Lower lobe of right lung (tissue), 2 donors: ENCODE data around the gene CABLES1. TPM values are rescaled to one million over a fixed set of nuclear protein-coding genes. Genes with fewer than 3 reads are reported as not detected.
A peak's percentile ranks its signal among the peaks of the same experiment; 100 is the strongest.

Source experiments
- ATAC-seq, 2 donors: fragments of 200-7000 bp; cut with Tn5 transposase; one replicate each; pipeline ENCODE4 v1.9.1; 2020 to 2022; ENCODE audit warnings: mild to moderate bottlenecking in 2 of 2, moderate library complexity in 2 of 2
- DNase-seq: peaks from one replicate; pipeline ENCODE4 v3.0.0-alpha.2; 2020
- H3K27ac ChIP-seq: fragments of 200-600 bp; one replicate; pipeline ENCODE4 v1.8.0; 2022
- H3K27me3 ChIP-seq: fragments of 200-600 bp; one replicate; pipeline ENCODE4 v1.8.0; 2022; ENCODE audit warnings: low read depth
- H3K36me3 ChIP-seq: fragments of 200-600 bp; one replicate; pipeline ENCODE4 v1.8.0; 2022; ENCODE audit warnings: mild to moderate bottlenecking
- H3K4me1 ChIP-seq: fragments of 200-600 bp; one replicate; pipeline ENCODE4 v1.8.0; 2022
- H3K4me3 ChIP-seq: fragments of 200-600 bp; one replicate; pipeline ENCODE4 v1.8.0; 2022; ENCODE audit warnings: mild to moderate bottlenecking
- H3K9me3 ChIP-seq: fragments of 200-600 bp; one replicate; pipeline ENCODE4 v1.8.0; 2022
- intact Hi-C: fragments of 100-400 bp; cut with DNase I; formaldehyde crosslinking; loops from one replicate; pipeline ENCODE4 v1.11.0; 2022
- total RNA-seq: library from RNA; stranded (reverse); fragmentation: NEBNext Ultra II Directional; extraction: Animal tissue kit (Norgen Biotek cat#: 25700); gene quantifications from one replicate; pipeline ENCODE4 v1.2.1, GENCODE V29; 2021
- TF ChIP-seq, protein P1 (sequence below): fragments of 200-600 bp; IDR thresholded peaks from one replicate; pipeline ENCODE4 v1.8.0; 2022; ENCODE audit warnings: antibody characterized with exemption, mild to moderate bottlenecking
- donor health status: DM: no; HTN: yes; CAD: no; lungs with severe emphysema.

The CABLES1 gene
- total RNA-seq, 1 donor from 2014 or later: 44.2 TPM

DNA sequence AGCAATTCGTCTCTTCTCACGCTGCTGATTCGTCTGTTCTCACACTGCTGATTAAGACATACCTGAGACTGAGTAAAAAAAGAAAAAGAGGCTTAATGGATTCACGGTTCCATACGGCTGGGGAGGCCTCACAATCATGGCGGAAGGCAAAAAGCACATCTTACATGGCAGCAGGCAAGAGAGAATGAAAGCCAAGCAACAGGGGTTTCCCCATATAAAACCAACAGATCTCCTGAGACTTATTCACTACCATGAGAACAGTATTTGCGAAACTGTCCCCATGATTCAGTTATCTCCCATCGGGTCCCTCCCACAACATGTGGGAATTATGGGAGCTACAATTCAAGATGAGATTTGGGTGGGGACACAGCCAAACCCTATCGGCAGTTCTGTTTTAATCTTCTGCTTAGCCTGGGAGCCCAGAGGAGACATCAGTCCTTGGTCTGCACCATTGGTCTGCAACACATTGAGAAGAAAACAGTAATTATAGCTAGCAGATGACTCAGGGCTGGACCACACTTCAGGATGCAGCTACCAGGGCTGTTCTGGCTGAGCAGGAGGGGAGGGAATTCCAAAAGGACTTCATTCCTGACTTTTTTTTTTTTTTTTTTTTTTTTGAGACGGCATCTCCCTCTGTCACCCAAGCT, 69.4 kb downstream of the CABLES1 start:
- intact Hi-C loops: no loop called here
- TF ChIP-seq, protein P1, sequence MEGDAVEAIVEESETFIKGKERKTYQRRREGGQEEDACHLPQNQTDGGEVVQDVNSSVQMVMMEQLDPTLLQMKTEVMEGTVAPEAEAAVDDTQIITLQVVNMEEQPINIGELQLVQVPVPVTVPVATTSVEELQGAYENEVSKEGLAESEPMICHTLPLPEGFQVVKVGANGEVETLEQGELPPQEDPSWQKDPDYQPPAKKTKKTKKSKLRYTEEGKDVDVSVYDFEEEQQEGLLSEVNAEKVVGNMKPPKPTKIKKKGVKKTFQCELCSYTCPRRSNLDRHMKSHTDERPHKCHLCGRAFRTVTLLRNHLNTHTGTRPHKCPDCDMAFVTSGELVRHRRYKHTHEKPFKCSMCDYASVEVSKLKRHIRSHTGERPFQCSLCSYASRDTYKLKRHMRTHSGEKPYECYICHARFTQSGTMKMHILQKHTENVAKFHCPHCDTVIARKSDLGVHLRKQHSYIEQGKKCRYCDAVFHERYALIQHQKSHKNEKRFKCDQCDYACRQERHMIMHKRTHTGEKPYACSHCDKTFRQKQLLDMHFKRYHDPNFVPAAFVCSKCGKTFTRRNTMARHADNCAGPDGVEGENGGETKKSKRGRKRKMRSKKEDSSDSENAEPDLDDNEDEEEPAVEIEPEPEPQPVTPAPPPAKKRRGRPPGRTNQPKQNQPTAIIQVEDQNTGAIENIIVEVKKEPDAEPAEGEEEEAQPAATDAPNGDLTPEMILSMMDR: no peak
- no peaks in the 10 kb centered on the region for H3K27me3 ChIP-seq
- H3K4me3 ChIP-seq: no peak overlapping the region
- no peak for ATAC-seq
- no peaks in the 10 kb centered on the region for H3K9me3 ChIP-seq
- H3K27ac ChIP-seq: no peak overlapping the region
- no peak for DNase-seq
- H3K4me1 ChIP-seq: no peaks in the 10 kb centered on the region
- no peaks in the 10 kb centered on the region for H3K36me3 ChIP-seq

DNA sequence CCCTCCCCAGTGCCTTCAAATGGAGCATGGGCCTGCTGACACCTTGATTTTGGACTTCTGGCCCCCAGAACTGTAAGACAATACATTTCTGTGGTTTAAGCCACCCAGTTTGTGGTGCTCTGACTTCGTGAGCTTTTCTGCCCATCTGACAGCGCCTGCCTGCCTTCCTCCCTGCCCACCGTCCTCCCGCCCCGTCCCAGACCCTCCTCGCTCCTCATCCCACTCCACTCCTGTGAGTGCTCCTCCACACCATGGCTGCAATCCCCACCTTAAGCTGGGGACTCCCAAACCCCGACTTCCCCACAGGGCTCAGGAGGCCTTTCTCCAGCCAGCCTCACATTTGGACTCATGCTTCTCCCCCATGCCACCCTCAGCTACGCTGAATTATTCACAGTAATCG, 70.7 kb downstream of the CABLES1 start:
- intact Hi-C loops: no loop called here
- no peak for DNase-seq
- TF ChIP-seq, protein P1: no peak

DNA sequence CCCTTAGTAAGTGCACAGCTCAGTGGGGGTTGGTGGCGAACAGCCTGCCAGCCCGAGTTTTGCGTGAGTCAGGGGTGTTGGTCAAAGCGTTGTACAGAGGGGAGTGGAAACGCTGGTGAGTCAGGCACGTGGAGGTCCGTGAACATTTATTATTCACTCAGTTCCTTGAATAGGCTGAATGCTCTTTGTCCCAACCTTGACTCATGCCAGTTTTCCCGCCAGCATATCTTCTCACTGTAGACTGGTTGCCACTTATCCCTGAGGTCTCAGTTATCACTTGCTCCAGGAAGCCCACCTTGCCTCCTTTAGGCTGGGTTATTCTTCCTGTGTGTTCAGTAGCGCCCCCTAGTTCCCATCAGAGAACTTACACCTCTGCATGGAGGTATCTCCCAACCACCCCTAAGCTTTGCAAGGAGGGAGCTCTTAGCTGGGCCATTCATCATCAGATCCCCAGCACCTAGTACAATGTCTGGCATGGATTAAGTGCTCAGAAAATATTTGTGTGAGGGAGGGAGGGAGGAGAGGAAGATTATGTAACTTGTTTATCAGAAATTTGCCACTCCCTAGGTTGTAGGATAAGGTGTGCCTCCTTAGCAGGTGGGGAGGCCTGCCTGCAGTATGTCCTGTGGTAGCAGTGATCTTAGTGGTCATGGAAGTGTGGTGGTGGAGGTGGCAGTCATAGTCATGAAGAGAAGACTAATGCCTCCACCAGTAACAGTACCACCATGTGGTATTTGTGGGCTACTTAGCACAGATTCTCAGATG, 72.1 kb downstream of the CABLES1 start:
- intact Hi-C loops: no loop called here
- peak; percentile 31 to 40 for ATAC-seq

More for the DNA sequence above, 70.7 kb downstream of the CABLES1 start:
- no peaks in the 10 kb centered on the region for H3K36me3 ChIP-seq
- no peak overlapping the region for H3K27ac ChIP-seq
- no peaks in the 10 kb centered on the region for H3K4me1 ChIP-seq
- ATAC-seq: no peak
- H3K4me3 ChIP-seq: no peak overlapping the region
- H3K27me3 ChIP-seq: no peaks in the 10 kb centered on the region
- no peaks in the 10 kb centered on the region for H3K9me3 ChIP-seq

GRCh38 chr18:23207994-23208393, 72.7 kb downstream of the CABLES1 start:
- no peak overlapping the region for H3K27ac ChIP-seq
- no peaks in the 10 kb centered on the region for H3K36me3 ChIP-seq
- H3K4me3 ChIP-seq: no peak overlapping the region
- no peaks in the 10 kb centered on the region for H3K27me3 ChIP-seq
- ATAC-seq (no peak), DNase-seq (no peak)
- H3K9me3 ChIP-seq: no peaks in the 10 kb centered on the region
- TF ChIP-seq, protein P1: no peak
- H3K4me1 ChIP-seq: peaks cover 17% of the 10 kb centered on the region
- intact Hi-C loops: no loop called here

More for the DNA sequence above, 72.1 kb downstream of the CABLES1 start:
- no peak for DNase-seq
- Histone ChIP-seq H3K27ac (no peak overlapping the region), H3K4me1 (peaks cover 11% of the 10 kb centered on the region), H3K4me3 (no peak overlapping the region), H3K36me3 (no peaks in the 10 kb centered on the region), H3K27me3 (no peaks in the 10 kb centered on the region), H3K9me3 (no peaks in the 10 kb centered on the region)
- TF ChIP-seq, protein P1: peak; percentile 25

- Histone ChIP-seq H3K4me1 (peaks cover 21% of the 10 kb centered on the region), H3K27me3 (no peaks in the 10 kb centered on the region), H3K27ac (no peak overlapping the region), H3K4me3 (no peak overlapping the region), H3K36me3 (no peaks in the 10 kb centered on the region), H3K9me3 (no peaks in the 10 kb centered on the region)
- intact Hi-C loops: no loop called here
- no peak for ATAC-seq
- TF ChIP-seq, protein P1: no peak
- no peak for DNase-seq
Observed at GRCh38 chr18:23208600-23208999, 73.3 kb downstream of the CABLES1 start.
